Measurements from ENCODE around the gene NEK7. TPM values are rescaled to one million over a fixed set of nuclear protein-coding genes. Genes with fewer than 3 reads are reported as not detected.

The NEK7 gene
- total and polyA plus RNA-seq, 2 of the 4 experiments (the other 2 are of a cell fraction): 89.0 to 467 TPM

DNA sequence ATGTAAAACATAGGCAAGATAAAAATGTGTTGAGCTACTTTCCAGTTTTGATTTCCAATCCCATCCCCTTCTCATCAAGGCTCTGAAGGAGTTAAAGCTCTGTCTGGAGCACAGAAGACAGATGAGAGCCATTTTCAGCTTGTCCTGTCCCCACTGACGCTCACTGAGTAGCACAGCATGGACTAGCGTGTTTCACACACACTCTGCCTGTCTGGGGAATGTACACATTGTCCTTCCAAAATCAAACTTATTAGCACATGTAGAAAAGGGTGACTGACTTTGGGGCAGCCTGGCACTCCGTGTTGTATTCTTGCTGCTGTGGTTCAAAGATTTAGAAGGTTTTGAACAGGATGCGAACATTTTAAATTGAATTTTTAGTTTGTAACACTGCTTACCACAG is 139.2 kb downstream of the NEK7 start:
- ChIA-PET CTCF (no interaction called here), POLR2A (ENCODE audit: unreplicated experiment) (no interaction called here)
- Histone ChIP-seq H3K27ac (ENCODE audit: insufficient read depth, low read length) (no peak overlapping the region), H3K4ac (ENCODE audit: low read depth, low read length) (no peak overlapping the region), H3K9ac (ENCODE audit: low read depth, low read length) (no peak overlapping the region), H3K56ac (ENCODE audit: extremely low read depth, insufficient read depth, low read length) (no peak overlapping the region), H4K8ac (ENCODE audit: low read depth in 2 of 2, low read length in 2 of 2) (peak overlapping the region; percentile 47 to 71; a peak in 2 of 4 replicates), H3K14ac (replicated peaks; ENCODE audit: low read depth, low read length) (0 out of 2 replicates have a peak overlapping the region, but pooled peaks have one; percentile 72), H3K18ac (ENCODE audit: low read depth, low read length) (peak overlapping the region; percentile 61; the same call in 1 of the 2 replicates), H3K9me1 (ENCODE audit: insufficient read depth, low read length) (peaks cover 4% of the 10 kb centered on the region), H3K4me2 (ENCODE audit: low read depth, low read length) (no peak overlapping the region), H3K9me3 (ENCODE audit: control insufficient read depth, insufficient read depth, low read length) (no peaks in the 10 kb centered on the region), H2AFZ (replicated peaks; ENCODE audit: low read length, poor library complexity) (no peak overlapping the region), H2BK20ac (ENCODE audit: low read depth, low read length) (no peak overlapping the region), H2BK15ac (ENCODE audit: low read depth, low read length) (no peak overlapping the region), H2BK5ac (ENCODE audit: low read depth, low read length, poor library complexity, severe bottlenecking) (peak overlapping the region; percentile 55), H3K27me3 (ENCODE audit: control insufficient read depth, insufficient read depth, low read length) (no peaks in the 10 kb centered on the region), H2AK5ac (ENCODE audit: low read depth, low read length) (0 out of 2 replicates have a peak overlapping the region, but pooled peaks have one; percentile 20), H2AK9ac (replicated peaks; ENCODE audit: low read depth, low read length, poor library complexity) (no peak overlapping the region), H3K4me3 (ENCODE audit: insufficient read depth, low read depth, low read length) (no peak overlapping the region), H3K79me1 (ENCODE audit: low read depth in 1 of 2, low read length in 2 of 2) (peaks cover 10 to 23% of the 10 kb centered on the region in 2 experiments), H4K91ac (ENCODE audit: insufficient read depth, low read depth, low read length) (no peak overlapping the region), H3K36me3 (ENCODE audit: control insufficient read depth, insufficient read depth, low read length) (peaks cover 10% of the 10 kb centered on the region), H2BK120ac (ENCODE audit: low read depth, low read length) (no peak overlapping the region), H3K4me1 (ENCODE audit: control insufficient read depth, insufficient read depth, low read length) (peaks cover 5% of the 10 kb centered on the region), H4K5ac (ENCODE audit: low read depth, low read length) (peak overlapping the region; percentile 78), H4K20me1 (ENCODE audit: insufficient read depth, low read length) (no peaks in the 10 kb centered on the region), H3K23ac (ENCODE audit: low read depth, low read length) (peak overlapping the region; percentile 12)
- TF ChIP-seq MAFK (IDR thresholded peaks at IDR 0.05; ENCODE audit: low read depth, low read length) (no peak), FOS (IDR thresholded peaks at IDR 0.05; ENCODE audit: low read depth, low read length) (no peak), ELK1 (IDR thresholded peaks at IDR 0.05; ENCODE audit: borderline replicate concordance, low read depth, low read length) (no peak), SMC3 (IDR thresholded peaks at IDR 0.05; ENCODE audit: low read depth, low read length) (no peak), CHD1 (IDR thresholded peaks at IDR 0.05; ENCODE audit: low read depth, low read length) (no peak), CEBPB (IDR thresholded peaks at IDR 0.05; ENCODE audit: low read depth, low read length) (no peak), RCOR1 (IDR thresholded peaks at IDR 0.05; ENCODE audit: insufficient replicate concordance, low read length) (no peak), USF2 (IDR thresholded peaks at IDR 0.05; ENCODE audit: low read depth, low read length) (no peak), RAD21 (IDR thresholded peaks at IDR 0.05; ENCODE audit: low read length) (no peak), MAZ (IDR thresholded peaks at IDR 0.05; ENCODE audit: borderline replicate concordance, low read depth, low read length) (no peak), CTCF (conservative IDR thresholded peaks at IDR 0.05; ENCODE audit: low read depth, low read length) (no peak), RFX5 (IDR thresholded peaks at IDR 0.05; ENCODE audit: low read depth, low read length) (no peak), POLR2A (IDR thresholded peaks at IDR 0.05; ENCODE audit: low read depth, low read length) (no peak), MXI1 (IDR thresholded peaks at IDR 0.05; ENCODE audit: borderline replicate concordance, low read depth, low read length) (no peak), BHLHE40 (IDR thresholded peaks at IDR 0.05; ENCODE audit: low read depth, low read length) (no peak), NFE2L2 (IDR thresholded peaks at IDR 0.05; ENCODE audit: low read depth, low read length) (no peak)
- dilution Hi-C loops (cut with HindIII; ENCODE audit: low sequenced_read_pairs, unreplicated experiment): no loop called here
- ATAC-seq (ENCODE audit: low read depth) (no peak), DNase-seq (no peak)
- no CpG with 5 or more reads among the region's 4 CpGs for WGBS, 2 experiments (ENCODE audit: extremely low coverage in 2 of 2, insufficient read length in 1 of 2)
- intact Hi-C loops (cut with micrococcal nuclease): no loop called here
- no TSS peak for BruUV-seq (replicated peaks)
- in situ Hi-C loops (cut with MboI; ENCODE audit: low sequenced_read_pairs): no loop called here
